Stimulated activated CD4-positive, alpha-beta T cell treated with anti-CD3 and anti-CD28 coated beads, Interleukin-1b, Interleukin-23, amount 100 ng/mL, for 4 hours (primary cell): ENCODE results near the gene RAP1GDS1.

Experiments used
- DNase-seq, 2 donors: peaks; one replicate each; pipeline ENCODE4 v3.0.0-alpha.2; 2020; ENCODE audit warnings: low read depth in 2 of 2

RAP1GDS1 gene, protein sequence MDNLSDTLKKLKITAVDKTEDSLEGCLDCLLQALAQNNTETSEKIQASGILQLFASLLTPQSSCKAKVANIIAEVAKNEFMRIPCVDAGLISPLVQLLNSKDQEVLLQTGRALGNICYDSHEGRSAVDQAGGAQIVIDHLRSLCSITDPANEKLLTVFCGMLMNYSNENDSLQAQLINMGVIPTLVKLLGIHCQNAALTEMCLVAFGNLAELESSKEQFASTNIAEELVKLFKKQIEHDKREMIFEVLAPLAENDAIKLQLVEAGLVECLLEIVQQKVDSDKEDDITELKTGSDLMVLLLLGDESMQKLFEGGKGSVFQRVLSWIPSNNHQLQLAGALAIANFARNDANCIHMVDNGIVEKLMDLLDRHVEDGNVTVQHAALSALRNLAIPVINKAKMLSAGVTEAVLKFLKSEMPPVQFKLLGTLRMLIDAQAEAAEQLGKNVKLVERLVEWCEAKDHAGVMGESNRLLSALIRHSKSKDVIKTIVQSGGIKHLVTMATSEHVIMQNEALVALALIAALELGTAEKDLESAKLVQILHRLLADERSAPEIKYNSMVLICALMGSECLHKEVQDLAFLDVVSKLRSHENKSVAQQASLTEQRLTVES

DNA sequence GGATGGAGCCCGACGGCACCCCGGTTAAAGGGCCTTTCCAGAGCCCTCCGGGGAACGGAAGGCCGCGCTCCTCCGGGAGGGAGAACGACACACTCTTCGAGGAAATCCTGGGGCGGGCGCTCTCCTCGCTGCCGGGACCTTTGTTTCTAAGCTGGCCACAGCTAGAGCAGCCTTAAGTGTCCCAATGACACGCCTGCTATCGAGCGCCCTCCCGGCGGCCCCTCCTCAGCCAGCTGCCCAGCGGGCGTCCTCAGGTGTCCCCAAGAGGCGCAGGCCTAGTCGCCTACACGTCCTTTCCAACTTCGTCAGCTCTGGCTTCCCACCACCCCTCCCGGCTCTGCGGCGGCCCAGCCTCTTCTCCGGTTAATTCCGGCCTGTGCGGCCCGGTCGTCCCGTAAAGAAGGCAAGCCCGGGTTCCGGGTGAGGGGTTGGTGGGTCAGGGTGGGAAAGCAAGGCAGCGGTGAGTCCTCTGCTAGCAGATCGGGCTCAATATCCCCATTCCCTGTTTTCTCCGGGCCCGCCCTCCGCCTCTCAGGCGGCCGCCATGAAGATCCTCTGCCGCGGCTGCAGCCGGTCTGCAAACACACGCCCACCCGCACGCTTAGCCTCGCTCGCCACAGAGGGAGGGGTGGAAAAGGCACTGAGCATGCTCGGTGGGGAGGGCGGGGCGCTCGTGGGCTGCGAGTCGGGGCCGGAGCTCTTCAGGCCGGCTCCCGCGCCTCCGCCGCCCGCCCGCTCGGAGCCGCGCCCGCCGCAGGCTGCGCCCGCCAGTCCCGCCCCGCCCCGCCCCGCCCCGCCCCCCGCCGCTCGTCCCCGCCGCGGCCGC, at the start of gene RAP1GDS1:
Gene RAP1GDS1, plus strand, starts transcription at position 806 of the 826 bp plus-strand sequence. CDS start 182 bp downstream, outside the sequence.
- peak; percentile 91 to 92 for DNase-seq

DNA sequence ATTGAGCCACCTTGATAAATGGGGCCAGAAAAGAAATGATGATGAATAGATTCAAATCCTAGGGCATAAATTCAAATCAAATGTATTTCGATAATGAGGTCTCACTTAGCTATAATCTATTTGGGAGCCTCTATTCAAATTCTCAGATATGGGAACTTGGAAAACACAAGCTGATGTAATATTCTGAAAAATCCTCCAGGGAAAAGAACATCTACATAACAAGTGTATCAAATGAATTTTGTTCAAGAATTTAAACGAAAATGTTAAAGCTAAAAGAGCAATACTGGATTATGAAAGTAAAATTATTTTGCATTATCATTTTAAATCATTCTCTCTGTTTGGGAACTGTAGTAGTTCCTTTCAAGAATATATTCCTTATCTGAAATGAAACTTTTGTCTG, 38.9 kb upstream of the RAP1GDS1 start:
- no peak for DNase-seq

GRCh38 chr4:98226396-98226795, 34.8 kb upstream of the RAP1GDS1 start:
- DNase-seq: no peak

DNA sequence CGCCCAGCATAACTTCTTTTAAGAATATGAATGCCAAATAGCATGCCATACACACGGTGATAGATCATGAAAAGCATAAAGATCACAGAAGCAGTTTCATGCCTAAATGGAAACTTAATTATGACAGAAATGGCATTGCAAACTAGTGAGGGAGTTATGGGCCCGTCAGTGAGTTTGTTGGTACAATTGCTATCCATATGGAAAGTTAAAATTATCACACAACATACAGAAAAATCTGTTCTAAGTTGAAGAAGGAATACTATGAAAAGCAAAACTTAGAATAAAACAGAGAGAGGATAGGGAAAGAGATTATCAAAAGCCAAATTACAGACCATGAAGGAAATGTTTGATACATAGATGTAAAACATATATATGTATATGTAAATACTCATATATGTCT, 30.2 kb upstream of the RAP1GDS1 start:
- DNase-seq: no peak

DNA sequence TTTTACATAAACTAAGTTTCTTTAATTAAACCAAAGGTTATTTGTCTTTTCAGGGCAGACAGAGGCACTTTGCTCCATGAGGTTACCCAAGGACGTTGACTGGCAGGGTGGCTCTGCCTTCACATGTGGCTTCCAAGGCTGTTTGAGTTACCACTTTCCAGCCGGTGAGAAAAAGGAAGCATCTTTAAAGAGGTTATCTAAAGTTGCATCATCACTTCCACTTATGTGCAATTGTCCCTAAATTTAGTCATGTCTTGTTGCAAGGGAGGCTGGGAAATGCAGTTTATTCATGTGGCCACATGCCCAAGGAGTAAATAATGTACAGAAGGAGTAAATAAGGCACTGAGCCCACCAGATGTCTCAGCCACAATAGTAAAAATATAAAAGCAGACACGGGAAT, 29.0 kb upstream of the RAP1GDS1 start:
- DNase-seq: no peak

- no peak for DNase-seq
These were observed 24.0 kb upstream of the RAP1GDS1 start for GRCh38 chr4:98237204-98237603.

- no peak for DNase-seq
These were observed 19.1 kb upstream of the RAP1GDS1 start for GRCh38 chr4:98242063-98242462.

GRCh38 chr4:98242538-98242937, 18.6 kb upstream of the RAP1GDS1 start:
- DNase-seq: no peak

DNA sequence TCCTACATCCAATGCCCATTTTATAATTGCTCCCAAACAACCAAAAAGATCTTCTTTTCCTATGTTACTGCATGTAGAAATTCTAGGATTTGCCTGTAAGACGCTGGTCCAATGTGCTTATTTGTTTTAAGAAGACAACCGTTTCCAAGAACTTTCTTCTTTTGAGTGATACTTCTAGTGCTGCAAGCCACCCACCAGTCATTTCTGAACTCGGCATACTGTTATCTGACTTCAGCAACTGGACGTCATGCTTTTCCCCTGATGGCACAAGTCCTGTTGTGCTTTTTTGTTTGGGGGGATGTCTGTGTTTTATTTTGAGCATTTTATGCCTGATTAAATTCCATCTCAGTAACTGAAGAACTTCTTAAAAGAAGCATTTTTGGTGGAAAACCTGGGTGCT, 16.0 kb upstream of the RAP1GDS1 start:
- DNase-seq: no peak

GRCh38 chr4:98248934-98249333, 12.2 kb upstream of the RAP1GDS1 start:
- DNase-seq: no peak

- no peak for DNase-seq
These were observed 11.4 kb upstream of the RAP1GDS1 start for GRCh38 chr4:98249831-98250230.

GRCh38 chr4:98253499-98253898, 7.7 kb upstream of the RAP1GDS1 start:
- DNase-seq: no peak

DNA sequence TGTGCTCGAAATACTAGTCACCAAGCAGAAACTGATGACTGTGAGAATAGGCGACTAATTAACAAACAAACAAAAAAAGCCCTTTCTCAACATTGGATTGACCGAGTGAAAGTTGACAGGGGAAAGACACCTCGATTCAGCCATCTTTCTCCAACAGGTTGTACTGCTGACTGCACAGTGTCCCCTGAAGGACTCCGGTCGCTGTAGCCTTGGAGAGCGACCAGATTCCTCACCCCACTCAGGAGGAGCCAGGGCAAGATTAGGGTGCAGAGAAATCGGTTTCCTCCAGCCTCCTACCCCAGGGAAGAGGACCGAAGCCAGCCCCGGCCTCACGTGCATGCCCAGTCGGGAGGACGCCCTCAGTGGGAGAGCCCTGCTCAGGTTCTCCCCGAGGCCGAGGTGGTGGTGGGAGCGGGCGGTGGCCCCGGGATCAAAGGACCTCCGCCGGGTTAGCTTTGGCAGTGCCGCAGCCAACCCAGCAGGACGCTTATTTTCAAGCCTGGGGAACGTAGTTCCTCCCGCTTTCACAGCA, 1.1 kb upstream of the RAP1GDS1 start:
- peak in 1 of 2 donors; percentile 1 for DNase-seq

- DNase-seq: peak; percentile 9 to 26
These were observed 464 bp downstream of the RAP1GDS1 start for GRCh38 chr4:98261405-98262291.

- DNase-seq: no peak
These were observed 1.2 kb downstream of the RAP1GDS1 start for GRCh38 chr4:98262431-98262830.

DNA sequence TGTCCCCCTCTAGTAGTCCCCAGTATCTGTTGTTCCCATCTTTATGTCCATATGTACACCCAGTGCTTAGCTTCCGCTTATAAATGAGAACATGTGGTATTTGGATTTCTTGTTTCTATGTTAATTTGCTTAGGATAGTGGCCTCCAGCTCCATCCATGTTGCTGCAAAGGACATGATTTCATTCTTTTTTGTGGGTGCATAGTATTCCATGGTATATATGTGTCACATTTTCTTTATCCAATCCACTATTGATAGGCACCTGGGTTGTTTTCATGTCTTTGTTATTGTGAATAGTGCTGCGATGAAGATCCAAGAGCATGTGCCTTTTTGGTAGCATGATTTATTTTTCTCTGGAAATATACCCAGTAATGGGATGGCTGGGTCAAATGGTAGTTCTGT, 6.3 kb downstream of the RAP1GDS1 start:
- no peak for DNase-seq

DNA sequence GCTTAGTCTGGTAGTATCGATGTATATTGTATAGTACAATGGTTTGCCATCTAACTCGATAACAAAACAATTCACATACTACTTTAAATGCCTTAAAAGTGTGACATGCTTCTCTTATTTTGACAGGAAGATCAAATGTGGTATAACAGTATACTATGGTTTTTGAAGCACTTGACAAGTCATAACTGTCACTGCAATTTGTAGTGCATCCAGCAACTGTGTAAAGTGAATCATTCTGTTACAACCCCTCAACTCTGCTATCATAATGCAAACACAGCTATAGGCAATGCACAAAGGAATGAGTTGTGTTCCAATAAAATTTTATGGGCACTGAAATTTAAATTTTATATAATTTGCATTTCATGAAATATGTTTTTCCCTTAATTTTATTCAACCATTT, 14.0 kb downstream of the RAP1GDS1 start:
- DNase-seq: no peak

DNA sequence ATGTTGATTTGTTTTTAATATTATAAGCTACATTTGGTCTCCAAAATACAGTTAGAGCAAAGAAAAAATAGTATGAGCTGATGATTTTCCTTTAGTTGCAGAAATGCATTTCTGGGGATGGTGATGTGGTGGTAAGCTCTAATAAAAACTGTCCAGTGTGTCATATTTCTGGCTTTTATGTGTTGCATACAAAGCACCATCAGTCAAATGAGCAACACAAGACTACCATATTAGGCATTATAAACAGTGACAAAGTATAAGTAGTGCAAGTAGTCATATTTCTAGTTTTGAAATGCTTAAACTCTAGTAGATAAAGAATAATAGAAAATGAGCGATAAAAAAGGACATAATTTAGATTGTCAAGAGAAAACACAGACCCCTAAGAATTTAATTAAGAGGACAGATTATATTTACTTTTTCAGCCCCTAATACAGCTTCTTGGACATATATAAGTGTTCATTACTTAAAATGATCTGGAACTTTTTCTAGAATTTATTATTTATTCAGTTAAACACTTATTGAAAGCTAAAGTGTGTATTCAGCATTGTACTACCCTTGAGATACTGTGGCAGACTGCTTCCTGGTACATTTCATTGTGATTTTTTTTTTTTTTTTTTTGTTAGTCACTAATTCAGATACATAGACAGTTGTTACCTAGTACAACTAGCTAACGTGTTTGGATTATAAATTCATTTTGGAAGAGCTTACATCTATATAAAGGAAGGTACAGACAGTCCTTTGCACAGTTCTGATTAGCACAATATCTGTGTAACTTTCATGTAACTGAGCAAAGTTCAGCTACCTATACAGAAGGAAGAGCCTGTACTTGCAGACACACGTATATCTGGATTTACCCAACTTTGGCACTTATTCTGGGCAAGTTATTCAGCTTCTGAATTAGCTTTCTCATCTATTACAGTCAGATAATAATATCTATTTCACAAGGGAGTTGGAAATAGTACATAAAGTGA, 22.3 kb downstream of the RAP1GDS1 start:
- DNase-seq: no peak

- no peak for DNase-seq
These were observed 23.5 kb downstream of the RAP1GDS1 start for GRCh38 chr4:98284640-98285046.

DNA sequence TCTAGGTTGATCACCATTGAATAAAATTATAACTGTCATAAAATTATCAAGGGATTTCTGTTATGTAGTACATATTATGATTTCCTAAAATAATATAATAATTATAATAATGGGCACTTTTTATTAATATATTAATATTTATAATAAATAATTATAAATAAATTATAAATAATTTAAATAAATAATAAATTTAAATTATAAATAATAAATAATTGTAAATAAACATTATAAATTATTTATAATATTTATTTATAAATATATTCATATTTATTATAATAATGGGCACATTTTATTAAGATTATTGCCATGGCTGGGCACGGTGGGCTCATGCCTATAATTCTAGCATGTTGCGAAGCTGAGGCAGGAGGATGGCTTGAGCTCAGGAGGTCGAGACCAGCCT, 24.5 kb downstream of the RAP1GDS1 start:
- DNase-seq: no peak
